ENCODE measurements around the gene HNMT. TPM values are rescaled to one million over a fixed set of nuclear protein-coding genes. Genes with fewer than 3 reads are reported as not detected.

Gene HNMT
- total RNA-seq, 1 experiment from 2014 or later: 4.1 TPM

- Histone ChIP-seq H3K9me3 (ENCODE audit: control insufficient read depth, insufficient read depth, low read depth, low read length) (no peaks in the 10 kb centered on the region), H3K27ac (ENCODE audit: low read length) (no peak overlapping the region), H3K4me3 (ENCODE audit: low read depth in 2 of 2, low read length in 2 of 2) (no peak overlapping the region), H3K36me3 (ENCODE audit: control insufficient read depth, insufficient read depth, low read length) (no peaks in the 10 kb centered on the region), H3K27me3 (ENCODE audit: control insufficient read depth, insufficient read depth, low read length) (no peaks in the 10 kb centered on the region), H3K4me1 (ENCODE audit: control insufficient read depth, insufficient read depth, low read length) (no peaks in the 10 kb centered on the region)
- DNase-seq (ENCODE audit: low read depth, low spot score) (no peak), ATAC-seq (no peak)
- intact Hi-C loops (cut with micrococcal nuclease; ENCODE audit: unreplicated experiment): no loop called here
- in situ Hi-C loops (cut with HindIII; ENCODE audit: low pct_unique_long_range_greater_than_20kb, low sequenced_read_pairs): no loop called here
- TF ChIP-seq TCF7L2 (IDR thresholded peaks at IDR 0.05; ENCODE audit: low read depth, low read length): no peak
- TF ChIP-seq, protein P1, sequence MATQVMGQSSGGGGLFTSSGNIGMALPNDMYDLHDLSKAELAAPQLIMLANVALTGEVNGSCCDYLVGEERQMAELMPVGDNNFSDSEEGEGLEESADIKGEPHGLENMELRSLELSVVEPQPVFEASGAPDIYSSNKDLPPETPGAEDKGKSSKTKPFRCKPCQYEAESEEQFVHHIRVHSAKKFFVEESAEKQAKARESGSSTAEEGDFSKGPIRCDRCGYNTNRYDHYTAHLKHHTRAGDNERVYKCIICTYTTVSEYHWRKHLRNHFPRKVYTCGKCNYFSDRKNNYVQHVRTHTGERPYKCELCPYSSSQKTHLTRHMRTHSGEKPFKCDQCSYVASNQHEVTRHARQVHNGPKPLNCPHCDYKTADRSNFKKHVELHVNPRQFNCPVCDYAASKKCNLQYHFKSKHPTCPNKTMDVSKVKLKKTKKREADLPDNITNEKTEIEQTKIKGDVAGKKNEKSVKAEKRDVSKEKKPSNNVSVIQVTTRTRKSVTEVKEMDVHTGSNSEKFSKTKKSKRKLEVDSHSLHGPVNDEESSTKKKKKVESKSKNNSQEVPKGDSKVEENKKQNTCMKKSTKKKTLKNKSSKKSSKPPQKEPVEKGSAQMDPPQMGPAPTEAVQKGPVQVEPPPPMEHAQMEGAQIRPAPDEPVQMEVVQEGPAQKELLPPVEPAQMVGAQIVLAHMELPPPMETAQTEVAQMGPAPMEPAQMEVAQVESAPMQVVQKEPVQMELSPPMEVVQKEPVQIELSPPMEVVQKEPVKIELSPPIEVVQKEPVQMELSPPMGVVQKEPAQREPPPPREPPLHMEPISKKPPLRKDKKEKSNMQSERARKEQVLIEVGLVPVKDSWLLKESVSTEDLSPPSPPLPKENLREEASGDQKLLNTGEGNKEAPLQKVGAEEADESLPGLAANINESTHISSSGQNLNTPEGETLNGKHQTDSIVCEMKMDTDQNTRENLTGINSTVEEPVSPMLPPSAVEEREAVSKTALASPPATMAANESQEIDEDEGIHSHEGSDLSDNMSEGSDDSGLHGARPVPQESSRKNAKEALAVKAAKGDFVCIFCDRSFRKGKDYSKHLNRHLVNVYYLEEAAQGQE (IDR thresholded peaks at IDR 0.05; ENCODE audit: insufficient read depth in 1 of 2, low read depth in 2 of 2, low read length in 1 of 2): no peak
- TF ChIP-seq, protein P2, sequence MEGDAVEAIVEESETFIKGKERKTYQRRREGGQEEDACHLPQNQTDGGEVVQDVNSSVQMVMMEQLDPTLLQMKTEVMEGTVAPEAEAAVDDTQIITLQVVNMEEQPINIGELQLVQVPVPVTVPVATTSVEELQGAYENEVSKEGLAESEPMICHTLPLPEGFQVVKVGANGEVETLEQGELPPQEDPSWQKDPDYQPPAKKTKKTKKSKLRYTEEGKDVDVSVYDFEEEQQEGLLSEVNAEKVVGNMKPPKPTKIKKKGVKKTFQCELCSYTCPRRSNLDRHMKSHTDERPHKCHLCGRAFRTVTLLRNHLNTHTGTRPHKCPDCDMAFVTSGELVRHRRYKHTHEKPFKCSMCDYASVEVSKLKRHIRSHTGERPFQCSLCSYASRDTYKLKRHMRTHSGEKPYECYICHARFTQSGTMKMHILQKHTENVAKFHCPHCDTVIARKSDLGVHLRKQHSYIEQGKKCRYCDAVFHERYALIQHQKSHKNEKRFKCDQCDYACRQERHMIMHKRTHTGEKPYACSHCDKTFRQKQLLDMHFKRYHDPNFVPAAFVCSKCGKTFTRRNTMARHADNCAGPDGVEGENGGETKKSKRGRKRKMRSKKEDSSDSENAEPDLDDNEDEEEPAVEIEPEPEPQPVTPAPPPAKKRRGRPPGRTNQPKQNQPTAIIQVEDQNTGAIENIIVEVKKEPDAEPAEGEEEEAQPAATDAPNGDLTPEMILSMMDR (IDR thresholded peaks at IDR 0.05): no peak
- no peak for TF ChIP-seq SIN3A (IDR thresholded peaks at IDR 0.05; ENCODE audit: borderline replicate concordance, insufficient read depth, low read depth, low read length)
- TF ChIP-seq POLR2AphosphoS5 (IDR thresholded peaks at IDR 0.05; ENCODE audit: low read depth, low read length): no peak
- BruUV-seq (replicated peaks): no TSS peak
- CTCF ChIA-PET: no interaction called here
- POLR2A ChIA-PET: no interaction called here
Measured at GRCh38 chr2:137937246-137937645, 27.0 kb upstream of the HNMT start.

DNA sequence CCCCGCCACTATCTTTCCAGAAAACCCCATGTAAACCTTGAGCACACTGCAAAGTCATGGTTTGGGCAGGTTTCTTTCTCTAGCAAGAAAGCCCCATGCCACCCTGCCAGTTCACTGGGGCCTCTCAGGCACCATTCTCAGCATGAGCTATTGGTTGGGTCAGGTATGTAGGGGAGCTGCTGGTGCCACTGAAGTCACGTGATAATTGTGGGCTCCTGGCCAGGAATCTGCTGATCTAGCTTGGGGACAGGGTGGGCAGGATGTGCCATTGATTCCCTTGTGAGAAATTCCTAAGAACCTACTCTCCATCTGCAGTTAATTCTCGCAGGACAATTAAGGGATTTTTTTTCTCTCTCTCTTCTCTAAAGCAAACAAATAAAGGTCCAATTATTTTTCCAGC lies 26.5 kb upstream of the HNMT start:
- POLR2A ChIA-PET: no interaction called here
- H3K27me3 ChIP-seq (ENCODE audit: control insufficient read depth, insufficient read depth, low read length): no peaks in the 10 kb centered on the region
- no peak for ATAC-seq
- H3K9me3 ChIP-seq (ENCODE audit: control insufficient read depth, insufficient read depth, low read depth, low read length): no peaks in the 10 kb centered on the region
- H3K4me1 ChIP-seq (ENCODE audit: control insufficient read depth, insufficient read depth, low read length): no peaks in the 10 kb centered on the region
- in situ Hi-C loops (cut with HindIII; ENCODE audit: low pct_unique_long_range_greater_than_20kb, low sequenced_read_pairs): no loop called here
- H3K27ac ChIP-seq (ENCODE audit: low read length): no peak overlapping the region
- no peak for DNase-seq (ENCODE audit: low read depth, low spot score)
- no peaks in the 10 kb centered on the region for H3K36me3 ChIP-seq (ENCODE audit: control insufficient read depth, insufficient read depth, low read length)
- no TSS peak for BruUV-seq (replicated peaks)
- H3K4me3 ChIP-seq (ENCODE audit: low read depth in 2 of 2, low read length in 2 of 2): no peak overlapping the region
- TF ChIP-seq, protein P1 (IDR thresholded peaks at IDR 0.05; ENCODE audit: insufficient read depth in 1 of 2, low read depth in 2 of 2, low read length in 1 of 2): no peak
- TF ChIP-seq SIN3A (IDR thresholded peaks at IDR 0.05; ENCODE audit: borderline replicate concordance, insufficient read depth, low read depth, low read length) (no peak), POLR2AphosphoS5 (IDR thresholded peaks at IDR 0.05; ENCODE audit: low read depth, low read length) (no peak), TCF7L2 (IDR thresholded peaks at IDR 0.05; ENCODE audit: low read depth, low read length) (no peak)
- TF ChIP-seq, protein P2 (IDR thresholded peaks at IDR 0.05): no peak
- CTCF ChIA-PET: no interaction called here
- intact Hi-C loops (cut with micrococcal nuclease; ENCODE audit: unreplicated experiment): no loop called here
